NCI-H2171 (cell line): Measurements from ENCODE around the gene POLN.

Source experiments
- DNase-seq: peaks from one replicate; lab custom pipeline; 2025; lab: John Stamatoyannopoulos, UW

POLN gene

GRCh38 chr4:2241410-2242353 is at the start of gene POLN, which contains the start of gene HAUS3:
Gene POLN (minus strand): TSS chr4:2242121. CDS start chr4:2229231, 12,890 bp downstream.
Gene HAUS3 (minus strand): TSS chr4:2242121. CDS start chr4:2240946, 1,175 bp downstream.
- DNase-seq: peak; percentile 68

DNA sequence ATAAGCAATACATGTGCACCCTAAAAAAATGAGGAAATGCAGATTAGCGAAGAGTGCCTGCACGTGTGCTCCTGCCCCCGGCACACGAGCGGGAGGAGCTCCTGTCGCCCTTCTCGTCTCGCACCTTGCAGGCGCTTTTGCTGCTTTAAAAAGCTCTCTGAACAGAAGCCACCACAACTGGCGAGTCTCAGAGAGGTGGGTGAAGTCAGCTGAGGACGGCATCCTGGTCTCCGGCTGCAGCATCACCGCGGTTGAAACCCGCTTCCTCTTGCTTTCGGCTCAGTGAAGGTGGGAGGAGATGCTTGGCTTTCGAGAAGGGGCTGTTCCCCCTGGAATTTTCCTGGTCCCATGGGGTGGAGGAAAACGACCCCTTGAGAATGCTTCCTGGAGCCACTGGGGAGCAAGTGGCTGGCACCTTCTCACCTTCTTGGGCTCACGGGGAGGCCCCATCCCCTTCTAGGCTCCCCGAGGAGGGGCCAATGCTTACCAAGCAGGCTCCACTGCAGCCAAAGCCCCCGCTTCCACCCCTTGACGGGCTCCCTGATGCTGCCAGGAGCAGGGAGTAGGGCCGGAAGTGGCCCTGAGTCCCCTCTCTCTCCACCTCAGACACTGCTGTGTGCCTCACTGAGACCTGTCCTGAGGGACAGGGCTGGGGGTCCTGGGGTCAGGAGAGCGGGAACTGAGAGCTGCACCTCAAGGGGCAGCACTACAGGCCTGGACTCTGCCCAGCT is 49.2 kb upstream of the POLN start:
- DNase-seq: no peak

DNA sequence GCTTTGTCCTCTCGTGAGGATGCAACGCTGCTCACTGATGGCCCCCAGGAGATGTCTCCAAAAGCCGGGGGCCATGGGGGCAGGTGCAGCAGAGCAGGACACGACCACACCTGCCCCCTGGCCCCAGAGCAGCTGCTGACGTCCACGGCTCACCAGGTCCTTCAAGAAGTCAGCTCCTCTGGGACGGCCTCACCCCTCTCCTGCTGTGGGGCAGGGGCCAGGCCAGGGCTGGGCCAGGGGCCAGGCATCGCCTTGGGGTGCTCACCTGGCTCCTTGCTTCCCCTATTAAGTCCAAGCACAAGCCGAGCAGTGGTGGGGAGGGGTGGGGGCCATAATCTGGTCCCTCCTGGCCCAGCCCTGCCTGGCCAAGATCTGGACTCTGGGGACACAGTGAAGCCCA is 48.6 kb upstream of the POLN start:
- no peak for DNase-seq

DNA sequence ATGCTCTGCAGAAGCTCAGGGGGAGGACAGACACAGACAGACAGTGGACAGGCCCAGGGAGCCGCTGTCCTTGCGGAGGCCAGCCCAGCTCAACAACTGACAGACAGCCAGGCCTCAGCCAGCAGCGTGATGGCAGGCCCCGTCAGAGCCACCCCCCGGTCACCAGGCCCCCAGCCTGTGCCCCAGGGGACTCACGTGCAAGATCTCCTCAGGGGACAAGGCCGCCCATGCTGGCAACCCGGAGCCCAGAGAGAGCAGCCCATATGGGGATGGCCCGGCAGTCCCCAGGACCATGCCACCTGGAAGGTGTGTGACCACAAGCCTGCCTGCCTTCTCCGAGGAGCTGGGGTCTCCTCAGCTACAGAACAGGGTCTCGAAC is 48.0 kb upstream of the POLN start:
- no peak for DNase-seq

- DNase-seq: no peak
These were observed 47.5 kb upstream of the POLN start for GRCh38 chr4:2289311-2289954.

- DNase-seq: no peak
These were observed 46.2 kb upstream of the POLN start for GRCh38 chr4:2288051-2288541.

GRCh38 chr4:2287594-2287915 is 45.6 kb upstream of the POLN start:
- no peak for DNase-seq

DNA sequence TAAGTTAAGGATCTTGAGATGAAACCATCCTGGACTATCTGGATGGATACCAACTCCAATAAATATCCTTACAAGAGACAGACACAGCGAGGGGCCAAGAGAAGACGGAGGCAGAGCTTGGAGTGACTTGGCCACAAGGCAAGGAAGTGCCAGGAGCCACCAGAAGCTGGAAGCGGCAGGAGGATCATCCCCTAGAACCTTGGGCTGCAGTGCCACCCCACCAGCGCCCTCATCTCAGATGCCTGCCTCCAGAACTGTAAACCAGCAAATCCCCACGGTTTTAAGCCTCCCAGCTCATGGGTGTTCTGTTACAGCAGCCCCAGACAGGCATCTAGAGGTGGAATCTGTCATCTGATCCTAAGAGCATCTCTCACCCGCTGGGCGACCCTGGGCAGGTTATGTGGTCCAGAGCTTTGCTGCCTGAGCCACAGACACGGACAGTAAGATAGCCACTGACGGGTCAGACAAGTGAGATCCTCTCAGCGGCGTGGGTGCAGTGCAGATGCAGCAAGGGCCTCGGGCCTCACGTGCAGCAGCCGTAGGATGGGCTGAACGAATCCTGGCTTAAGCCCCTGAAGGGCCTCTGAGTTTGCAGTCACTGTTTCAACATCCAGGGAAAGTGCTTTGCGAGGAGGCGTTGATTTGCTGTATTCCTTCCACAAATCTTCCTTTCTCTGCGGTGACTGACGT is 45.1 kb upstream of the POLN start:
- no peak for DNase-seq

DNA sequence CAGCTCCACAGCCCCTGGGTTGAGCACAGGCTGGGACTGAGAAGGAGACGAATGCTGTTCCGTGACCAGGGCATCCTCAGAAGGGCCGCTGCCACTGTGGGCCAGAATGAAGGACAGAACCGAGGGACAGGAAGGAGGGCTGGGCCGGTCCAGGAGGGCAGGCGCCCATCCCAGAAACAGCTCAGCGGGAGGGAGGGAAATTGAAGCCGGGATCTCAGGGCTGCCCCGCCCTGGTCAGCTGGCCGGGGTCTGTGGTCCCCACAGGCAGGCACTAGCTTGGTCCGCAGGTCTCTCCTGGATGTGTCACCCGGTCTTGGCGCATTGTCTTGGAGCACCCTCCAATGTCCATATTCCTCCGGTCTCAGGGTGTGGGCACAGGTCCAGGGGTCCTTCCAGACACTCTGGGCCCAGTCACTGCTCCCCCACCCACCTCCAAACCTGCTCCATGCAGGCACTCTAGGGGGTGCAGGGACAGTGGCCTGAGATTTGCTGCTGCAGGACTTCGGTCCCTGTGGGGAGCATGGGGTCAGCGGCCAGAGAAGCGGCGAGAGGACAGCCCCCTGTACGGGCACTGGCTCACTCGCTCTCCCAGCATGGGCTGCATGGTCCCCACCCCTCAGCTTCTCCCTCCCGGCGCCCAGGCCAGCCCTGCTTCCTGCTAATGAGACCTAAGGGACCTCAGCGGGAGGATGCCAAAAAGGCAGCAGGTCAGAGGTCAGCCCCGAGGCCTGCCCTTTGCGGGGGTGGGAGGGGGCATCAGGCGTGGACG is 43.9 kb upstream of the POLN start:
- no peak for DNase-seq

DNA sequence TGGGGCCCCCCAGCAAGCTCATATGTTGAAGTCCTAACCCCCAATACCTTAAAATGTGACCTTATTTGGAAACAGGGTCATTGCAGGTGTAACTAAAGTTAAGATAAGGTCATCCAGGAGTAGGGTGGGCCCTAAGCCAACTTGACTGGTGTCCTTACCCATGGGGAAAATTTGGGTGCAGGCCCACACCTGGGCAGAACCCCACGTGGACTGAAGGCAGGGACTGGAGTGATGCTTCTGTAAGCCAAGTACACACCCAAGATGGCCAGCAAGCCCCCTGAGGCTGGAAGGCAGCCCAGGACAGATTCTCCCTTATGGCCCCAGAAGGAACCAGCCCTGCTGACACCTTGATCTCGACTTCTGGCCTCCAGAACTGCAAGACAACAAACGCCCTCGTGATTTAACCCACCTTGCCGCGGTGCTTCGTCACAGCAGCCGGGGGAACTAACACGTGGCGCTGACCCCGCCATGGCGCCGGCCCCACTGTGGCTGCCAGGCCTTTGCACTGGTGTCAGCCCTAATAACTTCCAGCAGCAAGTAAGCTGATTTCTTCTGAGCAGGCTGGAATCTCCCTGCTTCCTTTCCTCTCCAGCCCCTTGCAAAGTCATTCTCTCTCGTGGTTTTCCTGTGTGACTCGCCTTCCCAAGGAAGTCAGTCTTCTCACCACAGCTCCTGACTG is 43.2 kb upstream of the POLN start:
- no peak for DNase-seq

DNA sequence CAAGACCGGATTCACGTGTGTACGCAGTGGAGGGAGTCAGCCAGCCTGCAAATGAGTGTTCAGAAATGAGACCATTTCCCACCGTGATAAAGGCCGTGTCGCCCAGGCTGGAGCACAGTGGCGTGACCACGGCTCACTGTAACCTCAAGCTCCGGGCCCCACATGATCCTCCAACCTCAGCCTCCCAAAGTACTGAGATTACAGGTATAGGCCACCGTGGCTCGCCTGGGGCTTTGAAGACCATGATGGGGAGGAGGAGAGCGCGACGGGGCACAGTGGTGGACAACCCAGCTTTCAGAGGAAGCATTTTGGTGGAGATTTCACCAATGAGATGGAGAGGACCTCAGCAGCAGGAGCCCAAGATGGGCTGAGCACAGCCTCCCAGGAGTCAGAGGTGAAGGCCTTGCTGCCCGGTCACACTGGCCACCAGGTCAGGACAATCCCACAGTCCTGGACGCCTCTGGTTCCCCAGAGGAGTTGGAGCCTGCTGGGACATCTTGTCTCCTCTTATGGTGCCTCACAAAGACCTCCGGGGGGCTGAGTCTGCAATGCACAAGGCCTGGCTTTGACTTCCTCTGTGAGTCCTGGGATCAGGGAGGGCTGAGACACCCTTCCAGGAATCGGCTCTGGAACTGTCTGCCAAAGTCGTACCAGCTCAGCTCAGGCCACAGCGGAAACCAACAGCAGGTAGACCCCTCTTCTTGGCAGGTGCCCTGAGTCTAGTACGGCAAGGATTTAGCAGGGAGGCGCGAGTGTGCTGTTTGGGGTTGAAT is 42.4 kb upstream of the POLN start:
- DNase-seq: no peak

- no peak for DNase-seq
These were observed 41.3 kb upstream of the POLN start for GRCh38 chr4:2283199-2283711.

DNA sequence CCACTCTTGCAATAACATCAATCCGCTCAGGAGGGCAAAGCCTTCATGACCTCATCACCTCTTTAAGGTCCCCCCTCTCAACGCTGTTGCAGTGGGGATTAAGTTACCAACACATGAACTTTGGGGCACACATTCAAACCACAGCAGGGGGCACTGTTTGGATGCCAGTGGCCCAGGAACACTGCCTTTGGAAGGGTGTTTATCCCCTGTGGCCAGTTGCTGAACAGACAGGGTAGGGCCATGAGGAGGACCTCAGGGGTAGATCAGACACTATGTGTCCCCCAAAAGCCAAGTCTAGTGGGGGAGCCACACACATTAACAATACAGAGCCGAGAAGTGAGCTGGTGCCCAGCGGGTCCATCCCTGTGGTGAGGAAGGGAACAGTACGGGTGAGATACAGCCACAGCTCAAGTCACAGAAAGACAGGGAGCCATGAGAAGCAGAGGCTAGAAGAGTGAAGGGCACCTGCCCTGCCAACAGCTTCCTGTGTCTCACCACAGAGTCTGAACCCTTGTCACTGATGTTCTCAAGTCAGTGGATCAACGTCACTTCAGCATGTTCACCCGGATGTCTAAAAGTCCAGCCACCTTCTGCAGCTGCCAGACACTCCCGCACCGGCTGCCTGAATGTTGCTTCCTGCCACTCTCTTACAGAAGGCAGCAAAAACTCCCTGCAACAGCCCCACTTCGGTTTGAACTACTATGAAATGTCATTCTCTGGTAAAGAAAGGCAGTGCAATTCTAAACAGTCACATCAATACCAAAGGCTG is 39.8 kb upstream of the POLN start:
- no peak for DNase-seq

- no peak for DNase-seq
These were observed 38.8 kb upstream of the POLN start for GRCh38 chr4:2280531-2281300.

DNA sequence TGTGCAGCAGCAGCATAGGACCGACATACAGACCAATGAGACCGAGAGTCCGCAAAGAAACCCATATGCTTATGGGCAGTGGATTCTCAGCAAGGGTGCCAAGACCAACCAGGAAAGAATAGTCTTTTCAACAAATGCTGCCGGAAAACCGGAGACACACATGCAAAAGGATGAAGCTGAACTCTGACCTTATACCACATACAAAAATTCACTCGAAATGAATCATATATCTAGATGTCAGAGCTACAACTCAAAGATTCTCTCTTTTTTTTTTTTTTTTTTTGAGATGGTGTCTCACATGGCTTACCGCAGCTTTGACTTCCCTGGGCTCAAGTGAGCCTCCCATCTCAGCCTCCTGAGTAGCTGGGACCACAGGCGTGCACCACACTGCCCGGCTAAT is 36.0 kb upstream of the POLN start:
- DNase-seq: no peak

- DNase-seq: peak; percentile 22
These were observed 34.8 kb upstream of the POLN start for GRCh38 chr4:2276581-2277325.

DNA sequence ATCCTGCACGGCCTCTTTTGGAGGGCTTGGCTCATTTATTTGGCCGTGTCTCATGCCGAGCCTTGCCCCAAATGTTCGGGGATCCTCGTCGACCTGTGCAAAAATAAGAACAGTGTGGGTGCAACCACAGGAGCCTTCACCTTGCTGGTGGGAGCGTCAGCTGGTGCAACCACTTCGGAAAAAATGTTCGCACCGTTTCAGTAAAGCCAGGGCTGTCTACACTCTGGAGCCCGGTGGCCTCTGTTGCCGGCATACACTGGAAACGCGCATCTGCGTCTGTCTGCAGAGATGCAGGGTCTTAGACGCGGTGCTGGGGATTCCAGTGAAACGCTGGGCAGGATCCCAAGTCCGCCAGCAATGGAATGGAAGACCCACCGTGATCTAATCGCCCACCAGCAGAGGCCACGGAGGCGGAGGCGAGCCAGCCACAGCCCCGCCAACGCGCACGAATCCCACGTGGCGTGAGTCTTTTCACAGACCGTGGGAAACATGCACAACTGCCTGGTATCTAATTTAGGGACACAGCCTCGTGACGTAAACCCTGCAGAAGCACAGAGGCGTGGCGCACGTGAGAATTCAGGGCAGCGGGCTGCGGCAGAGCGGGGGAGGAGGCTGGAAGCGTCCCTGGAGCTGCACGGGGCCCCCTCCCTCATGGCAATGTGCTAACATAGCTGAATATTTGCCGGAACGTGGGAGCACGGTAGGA is 33.8 kb upstream of the POLN start:
- no peak for DNase-seq
